ENCODE results near the gene UBE2E2.

UBE2E2 gene

DNA sequence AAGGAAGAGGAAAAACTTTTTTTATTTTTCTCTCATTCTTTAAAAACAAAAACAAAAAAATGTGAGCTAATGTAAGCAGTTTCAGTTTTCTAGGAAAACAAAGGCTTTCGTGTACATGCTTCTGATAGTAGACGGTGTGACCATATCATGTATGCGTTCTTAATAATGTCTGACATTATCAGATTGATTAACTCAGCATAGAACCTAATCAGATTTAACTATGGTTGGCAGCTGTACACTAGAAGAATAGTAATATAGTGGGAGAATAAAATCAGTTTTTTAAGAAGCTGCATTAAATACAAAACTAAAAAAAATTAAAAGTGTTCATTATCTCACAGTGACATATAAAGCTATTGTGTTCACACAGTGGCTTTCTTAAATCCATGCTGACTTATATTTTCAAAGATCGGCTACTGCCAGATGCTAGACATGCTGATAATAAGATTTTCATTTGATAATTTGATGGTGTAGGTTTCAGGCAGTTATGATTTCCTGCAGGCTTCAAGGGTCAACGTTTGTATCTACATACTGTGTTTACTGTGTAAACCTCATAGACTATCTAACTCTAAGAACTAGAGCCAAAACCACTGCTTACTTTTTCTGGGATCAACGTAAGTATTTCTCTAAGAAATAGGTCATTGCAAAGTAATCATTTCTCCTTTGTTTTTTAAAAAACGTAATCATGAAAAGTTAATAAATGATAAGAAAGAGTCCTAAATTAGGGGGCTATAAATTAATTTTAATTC is 74.0 kb downstream of the UBE2E2 start:
- no peak for DNase-seq (ENCODE audit: low spot score)

GRCh38 chr3:23277688-23278087 is 74.6 kb downstream of the UBE2E2 start:
- no peak for DNase-seq (ENCODE audit: low spot score)

GRCh38 chr3:23283625-23284024 is 80.5 kb downstream of the UBE2E2 start:
- DNase-seq (ENCODE audit: low spot score) = no peak

- DNase-seq (ENCODE audit: low spot score) = no peak
Measured at GRCh38 chr3:23288286-23288685, 85.2 kb downstream of the UBE2E2 start.

GRCh38 chr3:23288715-23289114 is 85.6 kb downstream of the UBE2E2 start:
- DNase-seq (ENCODE audit: low spot score) = no peak

DNA sequence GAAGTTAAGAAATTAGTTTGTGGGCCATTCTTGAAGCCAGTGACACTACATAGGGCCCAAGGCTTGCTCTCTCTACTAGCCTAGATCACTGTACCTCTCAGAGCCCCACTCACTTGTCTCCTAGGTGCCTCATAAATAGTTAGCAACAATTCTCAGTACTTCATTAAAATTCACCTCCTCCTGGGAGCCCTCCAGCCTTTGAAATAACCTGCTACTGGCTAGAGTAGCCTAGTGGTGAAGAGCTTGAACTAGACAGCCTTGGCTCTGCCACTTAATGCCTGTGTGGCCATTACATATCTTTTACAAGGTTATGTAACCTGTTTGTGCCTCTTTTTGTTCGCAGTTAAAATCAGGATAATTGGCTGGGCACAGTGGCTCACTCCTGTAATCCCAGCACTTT is 89.3 kb downstream of the UBE2E2 start:
- DNase-seq (ENCODE audit: low spot score) = no peak

DNA sequence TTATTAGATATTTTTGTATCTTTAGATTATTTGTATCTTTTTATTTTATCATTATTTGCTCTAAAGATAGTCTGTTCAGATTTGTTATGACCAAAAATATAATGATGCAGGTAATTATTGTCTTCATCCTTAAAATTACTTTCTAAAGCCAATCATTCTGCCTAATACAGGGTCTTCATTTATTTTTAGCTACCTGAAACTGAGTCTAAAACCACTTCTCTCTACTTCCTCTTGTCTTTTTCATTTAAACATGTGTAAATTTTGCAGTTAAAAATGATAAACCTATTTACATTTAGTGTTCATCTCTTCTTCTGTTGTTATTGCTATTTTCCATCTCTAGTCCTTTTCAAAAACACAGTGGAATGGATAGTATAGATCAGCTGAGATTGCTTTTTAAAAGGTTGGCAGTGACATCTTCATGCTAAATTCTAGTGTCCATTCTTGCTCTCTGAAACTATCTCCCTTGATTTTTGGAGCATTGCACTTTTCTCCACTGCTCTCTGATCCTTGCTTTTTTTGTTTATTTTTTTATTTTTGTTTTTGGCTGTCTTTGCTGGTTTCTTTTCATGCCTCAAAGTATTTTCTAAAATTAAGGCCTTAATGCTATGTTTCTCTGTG is 91.8 kb downstream of the UBE2E2 start:
- DNase-seq (ENCODE audit: low spot score) = no peak

GRCh38 chr3:23301819-23302218 is 98.7 kb downstream of the UBE2E2 start:
- no peak for DNase-seq (ENCODE audit: low spot score)

GRCh38 chr3:23302271-23302670 is 99.1 kb downstream of the UBE2E2 start:
- DNase-seq (ENCODE audit: low spot score) = peak; percentile 35

DNA sequence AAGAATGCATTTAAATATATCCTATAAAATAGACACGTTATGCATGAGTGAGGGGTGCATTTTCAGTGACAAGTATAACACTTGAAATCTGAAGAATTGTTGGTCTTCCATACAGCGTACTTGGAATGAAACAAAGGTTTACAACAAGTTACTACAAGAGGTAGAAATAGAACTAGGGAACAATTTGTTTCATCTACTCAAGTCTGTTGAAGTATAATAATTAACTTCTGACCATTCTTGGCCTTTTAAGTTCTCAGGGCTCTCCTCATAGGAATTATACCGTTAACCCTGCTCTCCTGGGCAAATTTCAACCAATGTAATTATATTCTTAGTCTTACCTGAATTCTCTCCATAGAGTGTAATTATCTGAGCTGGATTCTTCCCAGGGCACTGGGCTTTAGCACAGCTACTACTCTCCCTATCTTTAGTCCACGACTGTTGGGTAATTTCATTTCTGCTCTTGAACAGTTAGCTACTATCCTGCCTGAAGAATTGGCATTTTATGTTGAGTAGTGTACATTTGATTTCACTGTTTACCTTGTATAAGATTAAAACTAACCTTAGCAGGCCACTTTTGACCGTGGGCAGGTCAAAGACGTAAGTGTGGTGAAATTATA is 100.6 kb downstream of the UBE2E2 start:
- no peak for DNase-seq (ENCODE audit: low spot score)

DNA sequence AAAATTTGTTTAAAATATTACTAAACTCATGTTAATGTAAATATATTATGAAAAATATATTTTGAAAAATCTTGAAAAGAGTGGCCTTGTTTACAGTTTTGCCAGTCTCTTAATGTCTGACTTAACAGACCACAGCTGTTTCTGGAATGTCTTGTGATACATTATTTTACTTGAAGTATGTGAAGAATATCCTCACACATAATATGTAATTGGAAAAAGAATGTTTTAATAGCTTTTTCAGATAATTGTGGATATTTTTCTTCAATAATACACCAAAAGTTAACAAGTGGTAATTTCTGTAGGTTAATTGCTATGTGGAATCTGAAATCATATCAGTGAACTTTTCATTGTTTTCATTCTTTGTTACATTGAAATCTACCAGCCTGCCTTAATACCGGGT is 101.3 kb downstream of the UBE2E2 start:
- no peak for DNase-seq (ENCODE audit: low spot score)

DNA sequence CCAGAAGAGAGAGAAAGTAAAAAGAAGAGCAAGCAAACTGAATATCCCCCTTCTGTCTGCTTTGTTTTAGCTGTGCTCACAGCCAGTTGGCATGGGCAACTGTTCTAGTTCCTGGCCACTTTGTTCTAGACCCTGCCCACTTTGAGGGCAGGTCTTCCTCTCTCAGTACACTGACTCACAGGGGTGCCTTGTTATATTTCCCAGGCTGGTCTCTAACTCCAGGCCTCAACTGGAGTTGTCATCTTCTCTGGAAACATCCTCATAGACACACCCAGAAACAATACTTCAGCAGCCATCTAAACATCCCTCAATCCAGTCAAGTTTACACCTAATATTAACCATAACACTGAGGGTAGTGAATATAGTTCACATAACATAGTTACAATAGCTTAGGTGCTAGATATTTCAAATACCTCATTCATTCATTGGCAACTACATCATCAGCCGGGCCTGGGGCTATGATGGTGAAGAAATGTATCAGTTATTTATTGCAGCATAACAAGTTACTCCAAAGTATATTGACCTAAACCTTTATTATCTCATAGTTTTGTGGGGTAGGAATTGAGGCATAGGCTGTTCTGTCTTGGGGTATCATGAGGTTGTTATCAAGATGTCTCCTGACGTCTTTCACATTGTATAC is 106.0 kb downstream of the UBE2E2 start:
- DNase-seq (ENCODE audit: low spot score) = no peak

DNA sequence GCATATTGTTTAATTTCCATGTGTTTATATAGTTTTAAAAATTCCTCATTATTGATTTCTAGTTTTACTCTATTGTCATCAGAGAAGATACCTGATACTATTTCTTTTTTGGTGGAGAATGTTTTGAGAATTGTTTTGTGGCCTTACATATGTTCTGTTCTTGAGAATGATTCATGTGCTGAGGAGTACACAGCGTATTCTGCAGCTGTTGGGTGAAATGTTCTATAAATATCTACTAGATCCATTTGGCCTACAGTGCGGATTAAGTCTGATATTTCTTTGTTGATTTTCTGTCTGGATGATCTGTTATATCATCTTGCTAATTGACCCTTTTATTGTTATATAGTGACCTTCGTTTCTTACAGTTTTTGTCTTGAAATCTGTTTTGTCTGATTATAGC is 109.7 kb downstream of the UBE2E2 start:
- no peak for DNase-seq (ENCODE audit: low spot score)

GRCh38 chr3:23314981-23315762 is 112.0 kb downstream of the UBE2E2 start:
- DNase-seq (ENCODE audit: low spot score) = peak; percentile 12

DNA sequence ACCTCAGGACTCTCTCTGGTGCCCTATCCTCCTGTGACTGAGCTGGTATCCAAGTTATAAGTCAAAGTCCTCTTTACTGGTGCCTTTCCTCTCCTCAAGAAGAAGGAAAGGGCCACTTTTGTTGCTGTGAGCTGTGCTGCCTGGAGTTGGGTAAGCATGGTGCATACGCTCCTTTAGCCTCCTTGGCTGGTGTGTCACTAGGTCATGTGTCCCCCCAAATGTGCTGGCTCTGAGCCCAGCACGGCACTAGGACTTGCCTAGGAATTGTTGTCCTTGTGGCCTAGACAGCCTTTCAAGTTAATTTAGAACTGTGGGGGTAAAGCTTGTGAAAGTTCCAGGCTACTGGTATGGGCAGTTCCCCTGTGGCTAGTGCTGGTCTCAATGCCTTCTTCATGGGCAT is 113.8 kb downstream of the UBE2E2 start:
- DNase-seq (ENCODE audit: low spot score) = no peak

- no peak for DNase-seq (ENCODE audit: low spot score)
Measured at GRCh38 chr3:23319366-23320312, 116.5 kb downstream of the UBE2E2 start.

DNA sequence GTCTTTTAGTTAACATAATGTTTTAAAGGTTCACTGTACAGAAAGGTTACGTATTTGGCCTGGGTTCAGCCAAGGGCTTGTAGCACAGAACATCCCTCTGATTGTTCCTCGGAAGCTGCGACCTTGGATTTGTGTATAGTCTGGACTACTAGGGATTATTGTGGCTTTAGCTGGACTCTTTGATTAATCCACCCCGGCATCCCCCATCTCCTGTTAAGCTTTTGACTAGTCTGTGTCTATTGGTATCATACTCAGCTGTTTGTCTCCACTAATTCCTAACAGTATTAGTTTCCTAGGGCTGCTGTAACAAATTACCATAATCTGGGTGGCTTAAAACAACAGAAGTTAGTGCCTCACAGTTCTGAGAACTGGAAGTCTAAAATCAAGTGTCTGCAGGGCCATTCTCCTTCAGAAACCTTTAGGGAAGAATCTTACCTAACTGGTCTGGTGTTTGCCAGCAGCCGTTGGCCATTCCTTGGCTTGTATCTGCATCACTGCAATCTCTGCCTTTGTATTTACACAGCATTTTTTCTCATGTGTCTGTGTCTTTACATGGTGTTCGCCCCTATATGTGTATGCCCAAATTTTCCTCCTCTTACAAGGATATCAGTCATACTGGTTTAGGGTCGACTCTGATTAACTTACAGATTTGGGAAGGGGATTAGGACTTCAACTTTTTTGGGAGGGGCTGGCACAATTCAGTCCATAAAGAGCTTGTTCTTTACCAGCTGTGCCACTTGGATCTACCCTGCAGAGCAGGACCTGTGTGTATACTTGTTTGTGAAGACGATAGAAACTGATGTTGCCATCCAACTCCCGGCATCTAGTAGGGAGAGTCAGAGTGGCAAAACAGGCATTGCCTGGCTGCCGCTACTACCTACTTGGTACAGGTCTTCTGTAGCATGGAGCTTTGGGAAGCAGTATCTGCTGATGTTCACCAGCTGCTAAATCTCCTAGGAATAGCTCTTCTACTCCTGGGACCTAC is 117.8 kb downstream of the UBE2E2 start:
- DNase-seq (ENCODE audit: low spot score) = no peak

DNA sequence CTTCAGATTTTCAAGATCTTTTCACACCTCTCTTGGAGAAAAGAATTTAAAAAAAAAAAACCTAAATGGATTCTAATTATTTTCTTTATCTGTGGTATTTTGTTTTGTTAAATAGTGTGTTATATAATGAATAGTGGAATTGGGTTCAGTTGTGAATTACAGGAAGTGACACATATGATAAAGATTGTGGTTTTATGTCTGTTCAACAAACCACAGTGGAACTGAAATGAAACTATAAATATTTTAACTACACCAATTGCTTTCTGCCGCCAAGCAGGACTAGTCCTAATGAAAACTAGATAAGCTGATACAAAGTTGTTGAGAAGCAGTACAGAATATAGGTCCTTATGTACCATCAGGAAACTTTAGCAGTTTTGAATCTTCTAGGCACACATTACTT is 121.6 kb downstream of the UBE2E2 start:
- DNase-seq (ENCODE audit: low spot score) = peak; percentile 44

DNA sequence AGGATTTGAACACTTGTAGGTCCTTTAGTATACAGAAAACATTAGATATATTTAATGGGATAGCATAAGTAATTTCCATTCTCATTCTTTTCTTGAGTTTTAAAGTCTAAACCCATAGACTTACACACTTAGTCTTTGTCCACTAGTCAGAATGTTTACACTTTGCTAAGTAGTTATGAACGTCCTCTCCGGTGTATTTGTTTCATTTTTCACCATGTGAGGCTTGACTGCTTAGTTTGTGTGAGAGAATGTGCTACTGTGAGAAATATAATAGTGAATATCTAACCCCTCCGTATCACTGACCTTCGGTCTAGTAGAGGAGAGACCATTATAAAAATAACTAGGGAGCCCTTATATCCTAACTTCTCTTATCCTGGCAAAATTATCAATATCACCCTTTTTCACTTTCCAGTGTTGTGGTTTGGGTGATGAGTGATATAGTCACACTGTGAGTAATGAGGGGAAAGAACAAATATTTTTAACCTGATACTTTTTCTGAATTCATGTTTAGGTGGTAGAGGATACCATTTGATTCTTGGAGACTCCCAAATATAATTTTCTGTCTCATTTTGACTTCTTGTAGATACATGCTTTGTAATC is 122.4 kb downstream of the UBE2E2 start:
- no peak for DNase-seq (ENCODE audit: low spot score)

Measured in AG08395 (cell line).